ENCODE data around the gene C19orf44.

DNA sequence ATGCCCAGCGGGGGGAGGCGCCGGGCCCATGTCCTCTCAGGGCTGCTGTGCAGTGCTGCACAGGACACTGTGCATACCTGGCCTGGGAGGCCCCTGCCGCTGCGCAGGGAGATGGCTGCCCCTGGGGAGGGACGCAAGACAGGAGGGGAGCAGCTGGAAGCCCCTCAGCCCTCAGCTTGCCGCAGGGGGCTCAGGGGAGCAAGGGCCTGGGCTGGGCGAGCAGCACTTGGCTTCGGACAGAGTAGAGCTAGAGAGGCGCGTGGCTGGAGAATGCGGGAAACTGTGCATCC lies 35.1 kb downstream of the C19orf44 start:
- TF ChIP-seq CTCF (IDR thresholded peaks at IDR 0.05) (no peak), POLR2A (IDR thresholded peaks at IDR 0.05) (no peak)

All from ovary (tissue), 3 donors.